ENCODE data around the gene ECT2L.

The ECT2L gene

GRCh38 chr6:138797806-138798446 is 2.0 kb downstream of the ECT2L start:
- Histone ChIP-seq H3K27ac (no peak overlapping the region), H3K4me3 (no peak overlapping the region), H3K9me3 (no peaks in the 10 kb centered on the region), H3K27me3 (no peaks in the 10 kb centered on the region), H3K36me3 (peaks cover 0 to 1% (median 0%) of the 10 kb centered on the region in 3 donors), H3K4me1 (peaks cover 0 to 10% (median 0%) of the 10 kb centered on the region in 4 donors)
- intact Hi-C loops (cut with DNase I; ENCODE audit: low total_unique reads): no loop called here
- no peak for TF ChIP-seq CTCF (IDR thresholded peaks at IDR 0.05)
- no peak for DNase-seq

GRCh38 chr6:138800377-138801150 is 4.7 kb downstream of the ECT2L start:
- DNase-seq: no peak
- TF ChIP-seq CTCF (IDR thresholded peaks at IDR 0.05): no peak

GRCh38 chr6:138803331-138803730 is 7.4 kb downstream of the ECT2L start:
- intact Hi-C loops (cut with DNase I; ENCODE audit: low total_unique reads): no loop called here
- Histone ChIP-seq H3K27me3 (no peaks in the 10 kb centered on the region), H3K4me3 (no peak overlapping the region), H3K9me3 (no peaks in the 10 kb centered on the region), H3K4me1 (peaks cover 0 to 3% (median 0%) of the 10 kb centered on the region in 4 donors), H3K36me3 (no peaks in the 10 kb centered on the region), H3K27ac (no peak overlapping the region)
- DNase-seq: no peak
- TF ChIP-seq CTCF (IDR thresholded peaks at IDR 0.05): no peak

More at GRCh38 chr6:138800377-138801150, 4.7 kb downstream of the ECT2L start:
- H3K4me3 ChIP-seq: no peak overlapping the region
- H3K4me1 ChIP-seq: peaks cover 0 to 9% (median 1%) of the 10 kb centered on the region in 4 donors
- intact Hi-C loops (cut with DNase I; ENCODE audit: low total_unique reads): no loop called here
- H3K27ac ChIP-seq: no peak overlapping the region
- no peaks in the 10 kb centered on the region for H3K36me3 ChIP-seq
- H3K9me3 ChIP-seq: no peaks in the 10 kb centered on the region
- no peaks in the 10 kb centered on the region for H3K27me3 ChIP-seq

- peaks cover 0 to 3% (median 0%) of the 10 kb centered on the region in 4 donors for H3K4me1 ChIP-seq
- H3K36me3 ChIP-seq: no peaks in the 10 kb centered on the region
- intact Hi-C loops (cut with DNase I; ENCODE audit: low total_unique reads): no loop called here
- no peak for DNase-seq
- no peak for TF ChIP-seq CTCF (IDR thresholded peaks at IDR 0.05)
- no peaks in the 10 kb centered on the region for H3K9me3 ChIP-seq
- H3K4me3 ChIP-seq: no peak overlapping the region
- no peak overlapping the region for H3K27ac ChIP-seq
- no peaks in the 10 kb centered on the region for H3K27me3 ChIP-seq
Observed at GRCh38 chr6:138803861-138804260, 8.0 kb downstream of the ECT2L start.

GRCh38 chr6:138805016-138805765 is 9.3 kb downstream of the ECT2L start:
- Histone ChIP-seq H3K9me3 (no peaks in the 10 kb centered on the region), H3K4me1 (peaks cover 0 to 3% (median 0%) of the 10 kb centered on the region in 4 donors), H3K27ac (no peak overlapping the region), H3K4me3 (no peak overlapping the region), H3K27me3 (no peaks in the 10 kb centered on the region), H3K36me3 (no peaks in the 10 kb centered on the region)
- TF ChIP-seq CTCF (IDR thresholded peaks at IDR 0.05): no peak
- DNase-seq: no peak
- intact Hi-C loops (cut with DNase I; ENCODE audit: low total_unique reads): no loop called here

All from tibial artery (tissue), 4 donors.